Uterus (tissue), 2 donors: ENCODE results near the gene TUT4.

ENCODE experiments used
- CTCF ChIP-seq, 4 experiments: fragments of 200-600 bp in 2 of 4; fragments of 450-650 bp in 2 of 4; sonication (generic) in 2 of 4; IDR thresholded peaks; one replicate each; pipeline ENCODE4 v1.5.1; 2016 to 2019; ENCODE audit warnings: antibody characterized with exemption in 4 of 4, mild to moderate bottlenecking in 2 of 4, moderate library complexity in 1 of 4
- POLR2A ChIP-seq, 2 donors: fragments of 450-650 bp; IDR thresholded peaks; one replicate each; pipeline ENCODE4 v1.6.1; 2016; ENCODE audit warnings: antibody characterized with exemption in 2 of 2, mild to moderate bottlenecking in 1 of 2, moderate library complexity in 1 of 2

- TF ChIP-seq POLR2A (IDR thresholded peaks at IDR 0.05) (no peak), CTCF (IDR thresholded peaks at IDR 0.05) (no peak)
Measured at GRCh38 chr1:52461821-52462220, 91.1 kb downstream of the TUT4 start.
